Kidney (tissue), 14 donors: ENCODE results near the gene FAM217A. TPM values are rescaled to one million over a fixed set of nuclear protein-coding genes. Genes with fewer than 3 reads are reported as not detected.

ENCODE experiments used
- DNase-seq, 5 donors: peaks; one replicate each; pipeline ENCODE4 v3.0.0-alpha.2; 2013 to 2020
- FAIRE-seq: peaks from 2 replicates; lab custom pipeline; 2012; peaks lifted over from hg19 to GRCh38; lab: Jason Lieb, UNC
- H3K27ac ChIP-seq, 2 donors: one replicate each; pipeline ENCODE4 v1.7.0; 2013; ENCODE audit warnings: low read depth in 2 of 2, low read length in 2 of 2, inconsistent platforms in 1 of 2
- H3K27me3 ChIP-seq: one replicate; pipeline ENCODE4 v1.7.1; 2013; ENCODE audit warnings: low read length, inconsistent platforms; ENCODE audit not compliant: control insufficient read depth, insufficient read depth
- H3K36me3 ChIP-seq, 3 donors: one replicate each; pipeline versions ENCODE4 v1.7.0 to v1.7.1; 2013; ENCODE audit warnings: low read length in 3 of 3, control low read depth in 1 of 3, inconsistent platforms in 1 of 3; ENCODE audit not compliant: insufficient read depth in 3 of 3, control insufficient read depth in 2 of 3
- H3K4me1 ChIP-seq, 3 donors: one replicate each; pipeline versions ENCODE4 v1.7.0 to v1.7.1; 2013; ENCODE audit warnings: low read length in 3 of 3, inconsistent platforms in 1 of 3, low read depth in 1 of 3; ENCODE audit not compliant: control insufficient read depth in 2 of 3, insufficient read depth in 2 of 3
- H3K4me3 ChIP-seq, 3 donors: one replicate each; pipeline versions ENCODE4 v1.7.0 to v1.8.1; 2013; ENCODE audit warnings: low read length in 3 of 3, control low read depth in 1 of 3, inconsistent platforms in 1 of 3
- H3K9ac ChIP-seq, 3 donors: one replicate each; pipeline versions ENCODE4 v1.7.0 to v1.7.1; 2013; ENCODE audit warnings: low read length in 3 of 3, control low read depth in 1 of 3, inconsistent platforms in 1 of 3
- H3K9me3 ChIP-seq, 3 donors: one replicate each; pipeline versions ENCODE4 v1.7.0 to v1.7.1; 2013; ENCODE audit warnings: low read length in 3 of 3, control low read depth in 1 of 3, inconsistent platforms in 1 of 3; ENCODE audit not compliant: control insufficient read depth in 2 of 3, insufficient read depth in 1 of 3
- CTCF ChIP-seq: IDR thresholded peaks from 3 replicates; pipeline ENCODE4 v1.5.1; 2012; ENCODE audit warnings: mild to moderate bottlenecking, moderate library complexity, borderline replicate concordance; ENCODE audit not compliant: insufficient read depth; ENCODE audit errors: extremely low read depth
- intact Hi-C: fragments of 100-400 bp; cut with DNase I; formaldehyde crosslinking; loops from one replicate; pipeline ENCODE4 v1.11.1; 2022
- polyA plus RNA-seq: library from polyadenylated mRNA; stranded (reverse); fragments of 350-450 nt; fragmentation: Illumina TruSeq; extraction: RNeasy Lipid Tissue Mini Kit (QIAGEN cat#74804); gene quantifications from one replicate; pipeline ENCODE4 v1.2.3, GENCODE V29; 2014; ENCODE audit warnings: low read depth, low replicate concordance; ENCODE audit not compliant: insufficient read depth
- total RNA-seq: library from RNA; stranded (reverse); fragmentation: NEBNext Ultra II Directional; extraction: Animal tissue kit (Norgen Biotek cat#: 25700); gene quantifications from one replicate; pipeline ENCODE4 v1.2.1, GENCODE V29; 2021
- donor health status: control.
- donor health status: control.
- donor health status: control.
- donor health status: control.
- donor health status: control.
- donor health status: DM: yes; HTN: yes; CAD: no.
- donor health status: Normal renal cell carcinoma (clear cell type).

The FAM217A gene
- total and polyA plus RNA-seq, 2 donors from 2014 or later: 0.56 TPM; not detected in 1

GRCh38 chr6:4032475-4032874 lies 46.5 kb downstream of the FAM217A start:
- Histone ChIP-seq H3K27ac (no peak overlapping the region), H3K4me3 (no peak overlapping the region), H3K4me1 (peaks cover 0 to 11% (median 5%) of the 10 kb centered on the region in 3 donors), H3K9me3 (no peaks in the 10 kb centered on the region), H3K36me3 (peaks cover 0 to 5% (median 0%) of the 10 kb centered on the region in 3 donors), H3K9ac (no peak overlapping the region), H3K27me3 (no peaks in the 10 kb centered on the region)
- DNase-seq (no peak), FAIRE-seq (no peak)
- TF ChIP-seq CTCF: no peak
- intact Hi-C loops: no loop called here

GRCh38 chr6:4031442-4031841 lies 47.5 kb downstream of the FAM217A start:
- intact Hi-C loops: no loop called here
- no peak overlapping the region for H3K27ac ChIP-seq
- H3K36me3 ChIP-seq: peaks cover 0 to 5% (median 0%) of the 10 kb centered on the region in 3 donors
- no peaks in the 10 kb centered on the region for H3K27me3 ChIP-seq
- no peak for TF ChIP-seq CTCF
- no peak overlapping the region for H3K4me3 ChIP-seq
- no peaks in the 10 kb centered on the region for H3K9me3 ChIP-seq
- FAIRE-seq (no peak), DNase-seq (no peak)
- H3K4me1 ChIP-seq: peaks cover 0 to 11% (median 5%) of the 10 kb centered on the region in 3 donors
- H3K9ac ChIP-seq: no peak overlapping the region

GRCh38 chr6:4030669-4031068 lies 48.3 kb downstream of the FAM217A start:
- Histone ChIP-seq H3K27me3 (no peaks in the 10 kb centered on the region), H3K9ac (no peak overlapping the region), H3K36me3 (peaks cover 0 to 5% (median 0%) of the 10 kb centered on the region in 3 donors), H3K4me3 (peak overlapping the region in 1 of 3 donors; percentile 13), H3K9me3 (no peaks in the 10 kb centered on the region), H3K27ac (no peak overlapping the region), H3K4me1 (peaks cover 0 to 11% (median 5%) of the 10 kb centered on the region in 3 donors)
- intact Hi-C loops: no loop called here
- no peak for TF ChIP-seq CTCF
- DNase-seq (no peak), FAIRE-seq (no peak)

- no peak for DNase-seq
- H3K9me3 ChIP-seq: no peaks in the 10 kb centered on the region
- peaks cover 0 to 11% (median 5%) of the 10 kb centered on the region in 3 donors for H3K4me1 ChIP-seq
- no peaks in the 10 kb centered on the region for H3K27me3 ChIP-seq
- peaks cover 0 to 5% (median 0%) of the 10 kb centered on the region in 3 donors for H3K36me3 ChIP-seq
- H3K27ac ChIP-seq: no peak overlapping the region
- TF ChIP-seq CTCF: no peak
- FAIRE-seq: no peak
- no peak overlapping the region for H3K4me3 ChIP-seq
- intact Hi-C loops: no loop called here
- no peak overlapping the region for H3K9ac ChIP-seq
Measured at GRCh38 chr6:4029687-4030086, 49.2 kb downstream of the FAM217A start.
